Left ventricle myocardium inferior (tissue), 1 donor: Measurements from ENCODE around the gene ARRDC3. TPM values are rescaled to one million over a fixed set of nuclear protein-coding genes. Genes with fewer than 3 reads are reported as not detected.

ENCODE experiments used
- DNase-seq: peaks from one replicate; pipeline ENCODE4 v3.0.0-alpha.2; 2020
- H3K27ac ChIP-seq: fragments of 200-600 bp; replicated peaks from 2 replicates; pipeline ENCODE4 v1.8.0; 2021
- H3K27me3 ChIP-seq: fragments of 200-600 bp; 2 replicates; pipeline ENCODE4 v1.8.0; 2021; ENCODE audit warnings: low read depth
- H3K36me3 ChIP-seq: fragments of 200-600 bp; 2 replicates; pipeline ENCODE4 v1.8.0; 2021
- H3K4me1 ChIP-seq: fragments of 200-600 bp; 2 replicates; pipeline ENCODE4 v1.8.0; 2021
- H3K4me3 ChIP-seq: fragments of 200-600 bp; 2 replicates; pipeline ENCODE4 v1.8.0; 2021; ENCODE audit warnings: mild to moderate bottlenecking, moderate library complexity
- H3K9me3 ChIP-seq: fragments of 200-600 bp; replicated peaks from 2 replicates; pipeline ENCODE4 v1.8.0; 2021
- CTCF ChIP-seq: fragments of 200-600 bp; IDR thresholded peaks from 2 replicates; pipeline ENCODE4 v1.8.0; 2021; ENCODE audit warnings: antibody characterized with exemption, mild to moderate bottlenecking, borderline replicate concordance
- intact Hi-C: fragments of 100-400 bp; cut with micrococcal nuclease; formaldehyde crosslinking; loops from one replicate; pipeline ENCODE4 v1.11.0; 2022
- total RNA-seq: library from RNA; stranded (reverse); fragmentation: NEBNext Ultra II Directional; extraction: Animal tissue kit (Norgen Biotek cat#: 25700); gene quantifications from one replicate; pipeline ENCODE4 v1.2.1, GENCODE V29; 2021
- donor health status: DM: no; HTN: yes; CAD: no; lungs with severe emphysema.

The ARRDC3 gene
- total RNA-seq, 1 donor from 2014 or later = 14.4 TPM

GRCh38 chr5:91365498-91365897 lies 17.6 kb downstream of the ARRDC3 start:
- Histone ChIP-seq H3K4me3 (no peak overlapping the region), H3K27ac (no peak overlapping the region), H3K9me3 (no peaks in the 10 kb centered on the region), H3K27me3 (no peaks in the 10 kb centered on the region), H3K36me3 (peaks cover 33% of the 10 kb centered on the region), H3K4me1 (peaks cover 23% of the 10 kb centered on the region)
- no peak for DNase-seq
- intact Hi-C loops = no loop called here
- no peak for TF ChIP-seq CTCF

GRCh38 chr5:91362935-91363334 lies 20.2 kb downstream of the ARRDC3 start:
- intact Hi-C loops = no loop called here
- TF ChIP-seq CTCF = no peak
- H3K27ac ChIP-seq = no peak overlapping the region

GRCh38 chr5:91361790-91362189 lies 21.3 kb downstream of the ARRDC3 start:
- no peaks in the 10 kb centered on the region for H3K9me3 ChIP-seq
- no peak overlapping the region for H3K4me3 ChIP-seq
- H3K36me3 ChIP-seq = no peaks in the 10 kb centered on the region
- no peaks in the 10 kb centered on the region for H3K4me1 ChIP-seq
- H3K27me3 ChIP-seq = no peaks in the 10 kb centered on the region
- DNase-seq = no peak
- H3K27ac ChIP-seq = no peak overlapping the region
- TF ChIP-seq CTCF = no peak
- intact Hi-C loops = no loop called here

More at GRCh38 chr5:91362935-91363334, 20.2 kb downstream of the ARRDC3 start:
- Histone ChIP-seq H3K27me3 (no peaks in the 10 kb centered on the region), H3K4me1 (no peaks in the 10 kb centered on the region), H3K36me3 (peaks cover 7% of the 10 kb centered on the region), H3K4me3 (no peak overlapping the region), H3K9me3 (no peaks in the 10 kb centered on the region)
- no peak for DNase-seq

- H3K4me1 ChIP-seq = no peaks in the 10 kb centered on the region
- no peak overlapping the region for H3K27ac ChIP-seq
- no peaks in the 10 kb centered on the region for H3K36me3 ChIP-seq
- intact Hi-C loops = no loop called here
- H3K9me3 ChIP-seq = no peaks in the 10 kb centered on the region
- no peaks in the 10 kb centered on the region for H3K27me3 ChIP-seq
- TF ChIP-seq CTCF = no peak
- DNase-seq = no peak
- H3K4me3 ChIP-seq = no peak overlapping the region
Measured at GRCh38 chr5:91361055-91361701, 21.9 kb downstream of the ARRDC3 start.

- no peak for TF ChIP-seq CTCF
- H3K27ac ChIP-seq = no peak overlapping the region
- no peaks in the 10 kb centered on the region for H3K9me3 ChIP-seq
- no peaks in the 10 kb centered on the region for H3K36me3 ChIP-seq
- no peak for DNase-seq
- intact Hi-C loops = no loop called here
- no peak overlapping the region for H3K4me3 ChIP-seq
- H3K27me3 ChIP-seq = no peaks in the 10 kb centered on the region
- H3K4me1 ChIP-seq = no peaks in the 10 kb centered on the region
Measured at GRCh38 chr5:91359962-91360609, 23.0 kb downstream of the ARRDC3 start.
